ENCODE data around the gene NPTXR.

Gene NPTXR

GRCh38 chr22:38865201-38866023 is 21.6 kb upstream of the NPTXR start:
- TF ChIP-seq, protein P1, sequence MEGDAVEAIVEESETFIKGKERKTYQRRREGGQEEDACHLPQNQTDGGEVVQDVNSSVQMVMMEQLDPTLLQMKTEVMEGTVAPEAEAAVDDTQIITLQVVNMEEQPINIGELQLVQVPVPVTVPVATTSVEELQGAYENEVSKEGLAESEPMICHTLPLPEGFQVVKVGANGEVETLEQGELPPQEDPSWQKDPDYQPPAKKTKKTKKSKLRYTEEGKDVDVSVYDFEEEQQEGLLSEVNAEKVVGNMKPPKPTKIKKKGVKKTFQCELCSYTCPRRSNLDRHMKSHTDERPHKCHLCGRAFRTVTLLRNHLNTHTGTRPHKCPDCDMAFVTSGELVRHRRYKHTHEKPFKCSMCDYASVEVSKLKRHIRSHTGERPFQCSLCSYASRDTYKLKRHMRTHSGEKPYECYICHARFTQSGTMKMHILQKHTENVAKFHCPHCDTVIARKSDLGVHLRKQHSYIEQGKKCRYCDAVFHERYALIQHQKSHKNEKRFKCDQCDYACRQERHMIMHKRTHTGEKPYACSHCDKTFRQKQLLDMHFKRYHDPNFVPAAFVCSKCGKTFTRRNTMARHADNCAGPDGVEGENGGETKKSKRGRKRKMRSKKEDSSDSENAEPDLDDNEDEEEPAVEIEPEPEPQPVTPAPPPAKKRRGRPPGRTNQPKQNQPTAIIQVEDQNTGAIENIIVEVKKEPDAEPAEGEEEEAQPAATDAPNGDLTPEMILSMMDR (IDR thresholded peaks at IDR 0.05; ENCODE audit: borderline replicate concordance, insufficient read depth, low read depth, low read length) = no peak
- no peak overlapping the region for H3K4me3 ChIP-seq (ENCODE audit: low read depth, low read length)

- TF ChIP-seq, protein P1 (IDR thresholded peaks at IDR 0.05; ENCODE audit: borderline replicate concordance, insufficient read depth, low read depth, low read length) = no peak
These were observed 20.7 kb upstream of the NPTXR start for GRCh38 chr22:38864361-38865191.

GRCh38 chr22:38863531-38864131 is 19.8 kb upstream of the NPTXR start:
- H3K4me3 ChIP-seq (ENCODE audit: low read depth, low read length) = no peak overlapping the region
- TF ChIP-seq, protein P1 (IDR thresholded peaks at IDR 0.05; ENCODE audit: borderline replicate concordance, insufficient read depth, low read depth, low read length) = no peak

More at GRCh38 chr22:38864361-38865191, 20.7 kb upstream of the NPTXR start:
- H3K4me3 ChIP-seq (ENCODE audit: low read depth, low read length) = no peak overlapping the region

DNA sequence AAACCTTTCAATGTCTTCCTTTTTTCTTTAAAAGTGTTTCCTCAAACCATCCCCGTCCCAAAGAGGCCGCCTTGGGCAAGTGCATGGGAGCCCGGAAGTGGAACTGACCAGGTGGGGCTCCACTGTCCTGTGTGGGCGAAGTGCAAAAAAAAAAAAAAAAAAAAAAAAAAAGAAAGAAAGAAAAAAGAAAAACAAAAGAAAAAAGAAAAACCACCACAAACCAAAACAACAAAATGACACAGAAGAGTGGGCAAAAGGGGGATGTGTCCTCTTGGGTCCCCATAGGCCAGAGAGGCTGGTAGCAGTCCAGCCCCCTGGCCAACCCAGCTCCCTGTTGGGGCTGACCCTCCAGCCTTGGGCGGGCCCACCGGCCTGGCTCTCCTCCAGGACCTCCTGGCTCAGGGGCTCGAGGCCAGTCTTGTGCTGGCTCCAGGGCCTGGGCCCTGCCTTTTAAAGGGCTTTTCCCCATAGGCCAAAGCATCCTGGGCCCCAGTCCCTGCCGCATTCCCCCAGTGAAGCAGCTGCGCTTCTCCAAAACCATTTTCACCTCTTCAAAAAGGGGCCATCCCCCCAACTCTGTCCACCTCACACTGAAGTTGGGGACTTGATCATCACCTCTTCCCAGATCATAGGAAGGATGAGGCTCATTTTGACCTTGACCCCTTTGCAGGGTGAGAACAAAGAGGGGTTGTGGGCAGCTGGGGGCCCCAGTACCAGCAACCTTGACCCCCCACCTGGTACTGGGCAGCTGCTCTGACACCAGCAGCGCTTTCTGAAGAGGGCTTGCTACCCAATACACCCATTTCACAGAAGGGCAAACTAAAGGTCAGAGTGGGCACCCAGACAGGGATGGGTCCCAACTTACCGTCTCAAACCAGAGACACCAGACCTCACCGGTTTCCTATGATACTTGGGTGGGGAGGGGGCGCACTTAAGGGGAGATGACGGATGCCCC is 18.8 kb upstream of the NPTXR start:
- TF ChIP-seq, protein P1 (IDR thresholded peaks at IDR 0.05; ENCODE audit: borderline replicate concordance, insufficient read depth, low read depth, low read length) = no peak
- no peak overlapping the region for H3K4me3 ChIP-seq (ENCODE audit: low read depth, low read length)

- TF ChIP-seq, protein P1 (IDR thresholded peaks at IDR 0.05; ENCODE audit: borderline replicate concordance, insufficient read depth, low read depth, low read length) = no peak
These were observed 18.1 kb upstream of the NPTXR start for GRCh38 chr22:38861927-38862326.

GRCh38 chr22:38861170-38861876 is 17.5 kb upstream of the NPTXR start:
- H3K4me3 ChIP-seq (ENCODE audit: low read depth, low read length) = no peak overlapping the region
- TF ChIP-seq, protein P1 (IDR thresholded peaks at IDR 0.05; ENCODE audit: borderline replicate concordance, insufficient read depth, low read depth, low read length) = no peak

More at GRCh38 chr22:38861927-38862326, 18.1 kb upstream of the NPTXR start:
- no peak overlapping the region for H3K4me3 ChIP-seq (ENCODE audit: low read depth, low read length)

Measured in GM12875 (cell line).